CD1c-positive myeloid dendritic cell (primary cell): ENCODE results near the gene PLEKHA6.
"Not testable (repeated sequence)": the region's sequence is repeated elsewhere in the genome, so short reads cannot be mapped to it uniquely, and the experiment has no call there.

Experiments used
- DNase-seq: peaks from one replicate; pipeline ENCODE4 v3.0.0-alpha.2; 2016; ENCODE audit errors: extremely low spot score

Gene PLEKHA6

GRCh38 chr1:204338360-204338759, 21.4 kb downstream of the PLEKHA6 start:
- no peak for DNase-seq

- DNase-seq: no peak
Observed at GRCh38 chr1:204337583-204337982, 22.1 kb downstream of the PLEKHA6 start.

GRCh38 chr1:204337036-204337429, 22.7 kb downstream of the PLEKHA6 start:
- DNase-seq: no peak

GRCh38 chr1:204336421-204337035, 23.2 kb downstream of the PLEKHA6 start:
- no peak for DNase-seq

- no peak for DNase-seq
Observed at GRCh38 chr1:204335533-204335932, 24.2 kb downstream of the PLEKHA6 start.

GRCh38 chr1:204335085-204335484, 24.6 kb downstream of the PLEKHA6 start:
- DNase-seq: no peak

- DNase-seq: no peak
Observed at GRCh38 chr1:204334455-204334854, 25.3 kb downstream of the PLEKHA6 start.

GRCh38 chr1:204333427-204333826, 26.3 kb downstream of the PLEKHA6 start:
- DNase-seq: no peak

GRCh38 chr1:204331847-204332487, 27.8 kb downstream of the PLEKHA6 start:
- no peak for DNase-seq

GRCh38 chr1:204331275-204331674, 28.5 kb downstream of the PLEKHA6 start:
- no peak for DNase-seq

GRCh38 chr1:204327870-204328269, 31.9 kb downstream of the PLEKHA6 start:
- not testable (repeated sequence) for DNase-seq

- DNase-seq: no peak
Observed at GRCh38 chr1:204327359-204327758, 32.4 kb downstream of the PLEKHA6 start.

- no peak for DNase-seq
Observed at GRCh38 chr1:204326771-204327300, 32.9 kb downstream of the PLEKHA6 start.

- DNase-seq: no peak
Observed at GRCh38 chr1:204325944-204326343, 33.8 kb downstream of the PLEKHA6 start.

- DNase-seq: no peak
Observed at GRCh38 chr1:204323887-204324286, 35.8 kb downstream of the PLEKHA6 start.

GRCh38 chr1:204322339-204322868, 37.3 kb downstream of the PLEKHA6 start:
- DNase-seq: no peak

GRCh38 chr1:204321665-204322064, 38.1 kb downstream of the PLEKHA6 start:
- DNase-seq: no peak

GRCh38 chr1:204321051-204321450, 38.7 kb downstream of the PLEKHA6 start:
- DNase-seq: no peak

GRCh38 chr1:204320382-204320804, 39.3 kb downstream of the PLEKHA6 start:
- DNase-seq: no peak

- DNase-seq: no peak
Observed at GRCh38 chr1:204319462-204319861, 40.3 kb downstream of the PLEKHA6 start.

- DNase-seq: no peak
Observed at GRCh38 chr1:204319027-204319426, 40.7 kb downstream of the PLEKHA6 start.

- DNase-seq: no peak
Observed at GRCh38 chr1:204318324-204318723, 41.4 kb downstream of the PLEKHA6 start.

GRCh38 chr1:204317170-204317569, 42.6 kb downstream of the PLEKHA6 start:
- no peak for DNase-seq
